Lung (tissue), 12 donors: ENCODE data around the gene BLTP3B. TPM values are rescaled to one million over a fixed set of nuclear protein-coding genes. Genes with fewer than 3 reads are reported as not detected.

Experiments
- ATAC-seq: fragments of 200-7000 bp; cut with Tn5 transposase; one replicate; pipeline ENCODE4 v1.9.1; 2020; ENCODE audit warnings: moderate number of reproducible peaks; ENCODE audit not compliant: insufficient read depth, low FRiP score
- DNase-seq, 3 donors: peaks; one replicate each; pipeline ENCODE4 v3.0.0-alpha.2; 2013 to 2017
- H3K27ac ChIP-seq, 2 donors: one replicate each; pipeline ENCODE4 v1.5.1; 2013; ENCODE audit warnings: mild to moderate bottlenecking in 2 of 2, moderate library complexity in 2 of 2, control low read depth in 1 of 2, inconsistent platforms in 1 of 2, low read depth in 1 of 2, low read length in 1 of 2
- H3K27me3 ChIP-seq, 3 donors: one replicate each; pipeline ENCODE4 v1.5.1; 2013; ENCODE audit warnings: low read length in 2 of 3; ENCODE audit not compliant: control insufficient read depth in 3 of 3, insufficient read depth in 3 of 3
- H3K36me3 ChIP-seq, 4 donors: one replicate each; pipeline ENCODE4 v1.5.1; 2013; ENCODE audit warnings: low read length in 4 of 4, mild to moderate bottlenecking in 1 of 4, moderate library complexity in 1 of 4; ENCODE audit not compliant: control insufficient read depth in 4 of 4, insufficient read depth in 4 of 4
- H3K4me1 ChIP-seq, 5 donors: one replicate each; pipeline ENCODE4 v1.5.1; 2013; ENCODE audit warnings: low read length in 5 of 5, mild to moderate bottlenecking in 2 of 5, moderate library complexity in 1 of 5; ENCODE audit not compliant: control insufficient read depth in 5 of 5, insufficient read depth in 5 of 5
- H3K4me3 ChIP-seq: one replicate; pipeline ENCODE4 v1.5.1; 2013; ENCODE audit warnings: mild to moderate bottlenecking, control low read depth, moderate library complexity
- H3K9ac ChIP-seq, 2 donors: one replicate each; pipeline ENCODE4 v1.5.1; 2013; ENCODE audit warnings: low read length in 2 of 2, control low read depth in 1 of 2; ENCODE audit not compliant: insufficient read depth in 1 of 2
- H3K9me3 ChIP-seq, 4 donors: one replicate each; pipeline ENCODE4 v1.5.1; 2013; ENCODE audit warnings: low read length in 3 of 4, mild to moderate bottlenecking in 1 of 4, moderate library complexity in 1 of 4; ENCODE audit not compliant: control insufficient read depth in 4 of 4, insufficient read depth in 3 of 4
- WGBS, 2 donors: extraction: QIAGEN DNeasy Blood & Tissue Kit; methylation state at CpG; one replicate each; pipeline ENCODE4 v1.1.7; 2013; 5-methylcytosine and 5-hydroxymethylcytosine counted together
- polyA plus RNA-seq, 2 donors: library from polyadenylated mRNA; stranded (reverse); fragments of 200-250 nt; gene quantifications; one replicate each; pipeline ENCODE4 v1.2.1, GENCODE V29; 2013
- total RNA-seq, 2 donors: library from RNA; depleted of rRNA in 1 of 2; stranded (reverse); fragments of >200 nt in 1 of 2; gene quantifications; one replicate each; pipeline ENCODE4 v1.2.1, GENCODE V29; 2014 to 2021
- TF ChIP-seq, protein P1 (sequence below): IDR thresholded peaks from 2 replicates; pipeline ENCODE4 v1.5.1; 2012; ENCODE audit warnings: mild to moderate bottlenecking; ENCODE audit errors: control extremely low read depth, extremely low read depth
- donor health status: control.
- donor health status: control.
- donor health status: Bipolar disorder and iron deficiency.
- donor health status: healthy.
- donor health status: DM: yes; HTN: yes; CAD: no.

Gene BLTP3B
- total and polyA plus RNA-seq, 4 donors: 5.0 to 55.1 (median 18.5) TPM

DNA sequence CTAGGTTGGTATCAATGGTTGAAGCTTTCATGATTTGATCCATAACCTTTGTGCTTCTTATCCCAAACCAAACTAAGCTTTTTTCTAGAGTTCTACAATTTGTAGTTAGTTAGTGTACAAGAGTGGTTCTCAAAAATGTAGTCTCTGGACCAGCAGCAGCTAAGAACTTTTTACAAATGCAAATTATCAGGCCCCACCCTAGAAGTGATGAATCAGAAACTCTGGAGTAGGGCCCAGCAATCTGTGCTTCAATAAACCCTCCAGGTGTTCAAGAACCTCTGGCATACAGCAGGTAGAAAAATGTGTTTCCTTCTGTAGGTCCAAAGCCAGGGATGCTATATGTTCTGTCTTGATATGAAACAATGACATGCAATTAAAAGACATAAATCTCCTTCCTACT, 31.8 kb upstream of the BLTP3B start:
- Histone ChIP-seq H3K4me3 (no peak overlapping the region), H3K4me1 (no peaks in the 10 kb centered on the region), H3K27ac (no peak overlapping the region), H3K27me3 (no peaks in the 10 kb centered on the region), H3K9ac (no peak overlapping the region), H3K36me3 (peaks cover 0 to 4% (median 0%) of the 10 kb centered on the region in 4 donors), H3K9me3 (no peaks in the 10 kb centered on the region)
- DNase-seq (no peak), ATAC-seq (no peak)
- TF ChIP-seq, protein P1, sequence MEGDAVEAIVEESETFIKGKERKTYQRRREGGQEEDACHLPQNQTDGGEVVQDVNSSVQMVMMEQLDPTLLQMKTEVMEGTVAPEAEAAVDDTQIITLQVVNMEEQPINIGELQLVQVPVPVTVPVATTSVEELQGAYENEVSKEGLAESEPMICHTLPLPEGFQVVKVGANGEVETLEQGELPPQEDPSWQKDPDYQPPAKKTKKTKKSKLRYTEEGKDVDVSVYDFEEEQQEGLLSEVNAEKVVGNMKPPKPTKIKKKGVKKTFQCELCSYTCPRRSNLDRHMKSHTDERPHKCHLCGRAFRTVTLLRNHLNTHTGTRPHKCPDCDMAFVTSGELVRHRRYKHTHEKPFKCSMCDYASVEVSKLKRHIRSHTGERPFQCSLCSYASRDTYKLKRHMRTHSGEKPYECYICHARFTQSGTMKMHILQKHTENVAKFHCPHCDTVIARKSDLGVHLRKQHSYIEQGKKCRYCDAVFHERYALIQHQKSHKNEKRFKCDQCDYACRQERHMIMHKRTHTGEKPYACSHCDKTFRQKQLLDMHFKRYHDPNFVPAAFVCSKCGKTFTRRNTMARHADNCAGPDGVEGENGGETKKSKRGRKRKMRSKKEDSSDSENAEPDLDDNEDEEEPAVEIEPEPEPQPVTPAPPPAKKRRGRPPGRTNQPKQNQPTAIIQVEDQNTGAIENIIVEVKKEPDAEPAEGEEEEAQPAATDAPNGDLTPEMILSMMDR: no peak

DNA sequence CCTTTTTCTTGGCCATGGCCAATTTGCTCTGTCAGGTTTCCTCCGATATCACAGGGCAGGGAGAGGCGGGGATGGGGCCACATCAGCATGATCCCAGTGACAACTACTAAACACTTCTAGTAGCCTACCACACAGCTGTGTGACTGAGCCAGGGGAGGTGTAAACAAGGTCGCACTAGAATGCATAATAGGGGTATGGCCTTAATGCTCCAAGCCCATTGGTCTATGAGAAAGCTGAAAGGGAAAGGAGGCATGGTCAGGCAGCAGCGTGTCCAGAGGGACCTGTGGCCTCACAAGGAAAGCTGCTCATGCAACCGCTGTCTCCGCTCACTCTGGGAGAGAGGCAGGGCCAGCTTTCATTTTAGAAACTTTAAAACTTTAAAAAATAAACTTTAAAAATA, 30.4 kb upstream of the BLTP3B start:
- no peaks in the 10 kb centered on the region for H3K9me3 ChIP-seq
- H3K4me1 ChIP-seq: no peaks in the 10 kb centered on the region
- WGBS, 2 donors: 95% methylated on average over 6 of the region's 6 CpGs
- no peak overlapping the region for H3K4me3 ChIP-seq
- H3K27ac ChIP-seq: no peak overlapping the region
- ATAC-seq (no peak), DNase-seq (no peak)
- H3K9ac ChIP-seq: no peak overlapping the region
- H3K36me3 ChIP-seq: peaks cover 0 to 4% (median 0%) of the 10 kb centered on the region in 4 donors
- TF ChIP-seq, protein P1: no peak
- no peaks in the 10 kb centered on the region for H3K27me3 ChIP-seq

DNA sequence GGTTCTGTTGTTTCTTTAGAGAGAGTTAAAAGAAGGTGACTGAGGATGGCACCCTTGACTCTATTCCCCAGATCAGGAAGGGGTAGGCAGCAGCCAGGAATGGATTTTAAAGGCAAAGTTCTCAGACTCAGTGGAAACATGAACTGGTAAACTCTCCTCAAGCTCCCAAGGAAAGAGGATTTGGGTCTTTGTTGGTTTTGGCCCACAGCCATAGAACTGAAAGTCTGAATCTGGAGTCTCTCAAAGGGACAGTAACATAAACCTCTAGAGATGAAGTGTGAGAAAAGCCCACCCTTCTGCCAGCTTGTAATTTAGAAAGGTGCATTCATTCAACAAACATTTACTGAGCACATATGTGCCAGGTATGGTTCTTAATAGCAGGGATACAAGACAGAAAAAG, 28.6 kb upstream of the BLTP3B start:
- H3K4me1 ChIP-seq: no peaks in the 10 kb centered on the region
- H3K27me3 ChIP-seq: no peaks in the 10 kb centered on the region
- ATAC-seq (no peak), DNase-seq (peak in 1 of 3 donors; percentile 14)
- H3K36me3 ChIP-seq: peaks cover 0 to 4% (median 0%) of the 10 kb centered on the region in 4 donors
- H3K9ac ChIP-seq: no peak overlapping the region
- no peak overlapping the region for H3K4me3 ChIP-seq
- no peak overlapping the region for H3K27ac ChIP-seq
- TF ChIP-seq, protein P1: no peak
- H3K9me3 ChIP-seq: no peaks in the 10 kb centered on the region

DNA sequence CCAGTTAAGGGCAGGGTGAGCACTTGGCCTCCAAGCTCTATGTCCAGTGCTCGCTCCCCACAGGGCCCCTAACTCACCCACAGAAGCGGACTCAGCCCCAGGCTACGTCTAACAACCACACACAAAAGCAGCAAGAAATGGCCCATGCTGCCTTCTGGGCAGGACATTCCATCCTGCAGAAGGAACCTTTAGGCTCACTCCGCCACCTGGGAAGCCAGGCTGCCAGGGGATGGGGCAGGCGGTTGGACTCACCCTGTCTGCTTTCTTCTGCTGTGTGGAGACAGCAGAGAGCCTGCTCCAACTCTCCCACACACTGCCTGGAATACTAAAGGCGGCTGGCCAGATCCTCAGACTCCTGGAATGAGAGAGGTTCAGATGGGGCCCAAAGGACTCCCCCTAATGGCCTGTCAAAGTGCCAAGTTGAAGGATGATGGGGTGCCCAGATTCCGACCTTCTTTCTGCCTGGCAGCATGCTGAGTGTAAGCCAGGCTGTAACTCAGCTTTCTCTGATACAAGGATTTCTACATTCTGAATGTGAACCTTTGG, 27.7 kb upstream of the BLTP3B start:
- H3K36me3 ChIP-seq: peaks cover 0 to 4% (median 0%) of the 10 kb centered on the region in 4 donors
- H3K27me3 ChIP-seq: no peaks in the 10 kb centered on the region
- no peak overlapping the region for H3K9ac ChIP-seq
- H3K4me1 ChIP-seq: no peaks in the 10 kb centered on the region
- no peaks in the 10 kb centered on the region for H3K9me3 ChIP-seq
- TF ChIP-seq, protein P1: no peak
- no peak for ATAC-seq
- no peak overlapping the region for H3K27ac ChIP-seq
- WGBS, 2 donors: 91 to 97% methylated on average over 7 of the region's 7 CpGs
- no peak overlapping the region for H3K4me3 ChIP-seq
- no peak for DNase-seq
